Activated CD4-positive, alpha-beta T cell treated with anti-CD3 and anti-CD28 coated beads, Interleukin-2, amount 50 U/mL, for 4 hours (primary cell): ENCODE measurements around the gene RABGAP1.

Experiments
- DNase-seq, 2 experiments: peaks; one replicate each; pipeline ENCODE4 v3.0.0-alpha.2; 2020

The RABGAP1 gene

DNA sequence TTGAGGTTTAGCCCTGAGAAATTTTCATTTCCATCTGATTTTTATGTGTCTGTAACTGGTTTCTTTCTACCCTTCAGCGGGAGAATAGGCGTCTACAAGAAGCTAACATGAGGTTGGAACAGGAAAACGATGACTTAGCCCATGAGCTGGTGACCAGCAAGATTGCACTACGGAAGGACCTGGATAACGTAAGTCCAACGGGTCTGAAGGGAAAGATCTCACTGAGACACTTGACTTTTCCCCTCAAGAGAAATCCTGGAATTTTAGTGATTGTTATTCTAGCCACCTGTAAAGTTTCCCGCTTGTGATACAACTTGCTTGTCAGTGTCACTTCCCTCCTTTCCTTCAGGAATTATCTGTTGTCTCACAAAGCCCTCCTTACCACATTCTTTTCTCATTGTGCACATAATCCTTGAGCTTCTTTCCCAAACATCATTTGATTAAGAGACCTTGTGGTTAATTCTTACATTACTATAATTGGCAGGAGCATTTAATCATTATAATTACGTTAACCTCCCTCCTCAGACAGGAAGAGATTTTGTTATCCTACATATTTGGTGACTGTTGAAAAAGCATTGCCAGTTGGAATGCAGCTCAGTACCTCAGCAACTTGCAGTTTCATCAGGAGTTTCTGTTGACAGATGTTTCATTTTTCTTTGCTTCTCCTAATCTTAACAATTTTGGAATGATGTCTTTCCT, 149.5 kb downstream of the RABGAP1 start:
- no peak for DNase-seq

DNA sequence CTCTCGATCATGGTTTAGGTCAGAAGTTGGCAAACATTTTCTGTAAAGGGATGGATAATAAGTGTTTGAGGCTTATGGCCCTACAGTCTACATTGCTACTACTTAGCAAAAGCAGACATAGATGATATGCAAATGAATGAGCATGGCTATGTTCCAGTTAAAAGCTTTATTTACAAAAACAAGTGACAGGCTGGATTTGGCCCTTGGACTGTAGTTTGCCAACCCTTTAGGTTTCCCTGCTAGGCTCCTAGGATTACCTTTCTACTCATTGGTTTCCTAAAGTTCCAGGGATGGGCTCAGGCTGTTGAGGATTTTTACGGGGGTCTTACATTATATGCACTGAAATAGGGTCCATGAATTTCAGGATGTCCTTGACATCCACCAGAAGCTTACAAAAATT, 150.1 kb downstream of the RABGAP1 start:
- no peak for DNase-seq

DNA sequence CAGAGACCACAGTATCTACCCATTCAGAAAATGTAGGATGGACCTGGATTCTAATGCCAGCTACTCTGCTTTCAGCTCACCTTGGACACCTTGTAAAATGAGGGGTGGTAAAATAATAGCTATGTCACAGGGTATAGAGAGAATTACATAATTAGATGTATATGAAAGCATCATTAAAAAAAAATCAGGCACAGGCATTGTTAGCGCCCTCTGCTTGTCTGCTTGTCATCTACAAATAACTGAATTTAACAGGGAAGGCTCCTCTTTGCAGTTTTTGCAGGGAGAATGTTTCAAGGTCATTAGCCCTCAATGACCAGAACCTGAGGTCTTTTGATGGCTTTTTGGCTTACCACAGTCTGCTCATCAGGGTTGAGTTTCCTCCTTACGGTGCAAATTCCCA, 150.6 kb downstream of the RABGAP1 start:
- DNase-seq: no peak

DNA sequence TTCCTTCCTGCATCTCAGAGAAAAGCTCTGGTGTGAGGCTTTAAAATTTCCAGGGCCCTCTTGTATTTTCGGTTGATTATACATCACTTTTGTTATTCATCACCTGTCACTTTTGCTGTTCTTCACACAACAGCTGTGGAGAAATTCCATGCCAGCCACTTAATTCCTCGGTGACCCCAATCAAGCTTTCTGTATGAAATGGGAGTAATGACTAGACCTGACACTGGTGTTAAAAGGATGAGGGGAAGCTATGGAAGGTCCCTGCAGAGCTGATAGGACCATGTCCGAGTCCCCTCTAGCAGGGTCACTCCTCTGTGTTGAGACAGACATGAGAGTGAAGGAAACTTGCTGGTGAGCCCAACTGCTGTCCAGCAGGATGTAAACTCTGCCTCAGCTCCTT, 152.3 kb downstream of the RABGAP1 start:
- DNase-seq: no peak

DNA sequence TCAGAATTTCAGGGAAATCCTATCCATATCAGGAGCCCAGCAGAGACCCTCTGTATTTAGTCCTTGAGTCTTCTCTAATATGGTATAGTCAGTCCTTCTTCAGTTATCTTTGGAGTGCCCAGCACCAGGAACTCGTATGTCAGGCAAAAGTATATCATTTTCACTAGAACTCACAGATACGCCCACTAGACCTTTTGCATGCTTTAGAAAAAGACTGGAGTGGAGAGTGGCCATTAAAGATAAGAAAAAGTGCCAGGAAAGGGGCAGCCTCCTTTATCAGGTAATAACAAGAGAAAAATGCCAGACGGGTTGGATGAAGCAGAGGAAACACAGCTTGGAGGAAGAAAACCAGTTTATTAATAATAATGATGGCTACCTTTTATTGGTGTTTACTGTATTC, 156.2 kb downstream of the RABGAP1 start:
- no peak for DNase-seq

- no peak for DNase-seq
Observed at GRCh38 chr9:123097430-123098095, 156.7 kb downstream of the RABGAP1 start.

DNA sequence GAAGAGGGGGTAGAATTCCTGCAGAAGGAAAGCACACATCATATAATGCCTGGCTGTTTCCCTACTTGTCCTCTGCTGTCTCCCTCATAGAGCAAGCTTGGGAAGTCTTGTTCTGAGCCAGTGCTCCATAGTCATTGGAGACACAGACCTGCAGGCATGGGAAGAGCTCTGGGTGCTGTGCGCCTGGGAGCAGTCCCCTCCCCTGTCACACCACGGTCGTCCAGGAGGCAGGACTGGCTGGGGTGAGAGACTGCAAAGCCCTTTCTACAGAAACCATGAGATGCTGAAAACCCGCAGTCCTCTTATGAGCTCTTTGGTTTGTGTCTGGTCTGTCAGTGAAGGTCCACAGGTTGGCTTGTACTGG, 157.3 kb downstream of the RABGAP1 start:
- no peak for DNase-seq

DNA sequence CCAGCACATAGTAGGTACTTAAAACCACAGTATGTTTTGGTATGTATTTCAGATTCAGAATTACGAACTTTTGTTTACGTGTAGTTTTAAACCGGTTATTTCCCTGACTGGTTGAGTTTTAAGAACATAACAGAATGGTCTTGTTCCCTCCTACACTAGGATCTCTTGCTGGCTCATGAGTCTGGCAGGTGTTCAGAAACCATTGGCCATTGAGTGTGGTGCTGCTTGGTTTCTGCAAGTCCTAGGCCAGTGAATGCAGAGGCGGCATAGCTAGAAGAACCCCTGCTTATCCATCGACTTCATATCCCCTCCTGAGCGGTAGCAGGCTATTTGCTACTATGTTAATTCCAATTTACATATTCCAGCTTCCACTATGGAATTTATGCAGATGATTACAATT, 158.2 kb downstream of the RABGAP1 start:
- DNase-seq: no peak

- DNase-seq: no peak
Observed at GRCh38 chr9:123099548-123099947, 158.7 kb downstream of the RABGAP1 start.

DNA sequence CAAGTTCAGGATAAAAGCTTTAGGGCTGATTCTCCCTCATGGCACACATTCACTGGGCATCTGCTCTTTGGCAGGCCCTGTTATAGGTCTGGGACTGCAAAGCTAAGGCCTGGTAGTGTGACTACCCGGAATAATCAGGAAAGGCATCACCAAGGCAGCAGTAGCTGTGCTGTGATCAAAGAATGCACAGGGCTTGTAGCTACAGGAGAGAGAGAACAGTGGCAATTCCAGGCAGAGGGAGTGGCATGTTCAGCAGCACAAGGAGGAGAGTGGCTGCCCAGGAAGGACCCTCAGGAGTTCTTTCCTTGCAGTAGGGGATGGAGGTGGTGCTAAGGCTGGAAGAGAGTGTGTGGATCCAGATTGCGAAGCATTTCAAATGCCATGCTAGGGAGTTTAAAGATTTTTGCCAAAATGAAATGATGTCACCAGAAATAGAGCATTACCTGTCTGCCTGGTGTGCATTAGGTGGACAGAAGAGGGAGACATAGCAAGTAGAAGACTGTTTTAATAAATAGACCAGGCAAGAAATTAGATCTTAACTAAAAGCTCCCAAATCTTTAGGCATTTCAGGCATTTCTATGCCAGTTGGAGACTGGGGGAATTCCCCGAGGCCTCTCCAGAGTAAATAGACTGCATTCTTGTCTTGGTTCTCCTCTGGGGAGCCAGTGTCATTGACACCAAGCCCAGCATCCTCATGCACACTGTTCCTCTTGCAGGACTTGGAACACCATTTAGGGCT, 161.7 kb downstream of the RABGAP1 start:
- no peak for DNase-seq

- DNase-seq: no peak
Observed at GRCh38 chr9:123104807-123105206, 164.0 kb downstream of the RABGAP1 start.

DNA sequence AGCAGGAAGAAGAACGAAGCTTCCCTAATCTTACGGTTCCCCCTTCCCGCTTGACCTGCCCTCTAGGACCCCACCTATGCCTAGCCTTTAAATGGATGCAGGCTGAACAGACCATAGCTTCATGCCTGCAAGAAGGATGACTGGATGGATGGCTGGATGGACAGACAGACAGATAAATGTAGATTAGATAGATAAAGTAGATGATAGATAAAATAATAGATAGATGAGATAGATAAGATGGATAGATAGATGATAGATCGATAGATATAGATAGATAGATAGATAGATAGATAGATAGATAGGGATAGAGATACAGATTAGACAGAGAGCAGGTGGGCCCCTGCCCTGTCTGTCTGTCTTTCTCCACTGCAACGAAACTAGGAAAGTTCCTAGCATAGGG, 164.7 kb downstream of the RABGAP1 start:
- DNase-seq: no peak

DNA sequence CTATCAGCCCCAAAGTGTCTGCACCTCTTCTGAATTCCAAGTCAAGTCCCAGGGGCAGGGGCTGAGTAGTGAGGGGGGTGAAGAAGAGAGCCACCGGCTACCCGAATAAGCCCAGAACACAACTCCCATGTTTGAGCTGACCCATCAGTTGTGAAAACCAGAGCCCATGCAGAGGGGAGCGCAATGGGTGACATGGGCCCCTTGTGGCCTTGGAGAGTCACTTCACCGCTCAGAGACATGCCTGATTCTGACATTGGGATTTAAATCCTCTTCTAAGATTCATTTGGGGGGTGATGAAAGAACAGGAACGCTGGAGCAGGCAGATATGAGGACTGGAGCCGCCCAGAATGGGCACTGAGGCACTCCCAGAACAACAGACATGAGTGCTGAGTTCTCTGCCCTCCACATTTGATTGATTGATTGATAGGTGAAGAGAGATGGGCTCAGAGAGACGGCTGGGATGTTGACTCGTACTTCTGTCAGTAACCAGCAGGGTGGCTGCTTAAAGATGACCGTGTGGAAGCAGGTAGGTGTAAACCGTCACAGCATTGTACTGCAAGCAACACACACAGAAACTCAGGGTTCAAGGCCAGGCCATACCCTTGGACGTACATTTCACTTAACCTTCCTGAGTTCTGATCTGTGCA, 166.9 kb downstream of the RABGAP1 start:
- DNase-seq: no peak

- DNase-seq: no peak
Observed at GRCh38 chr9:123108976-123109375, 168.2 kb downstream of the RABGAP1 start.

GRCh38 chr9:123109540-123110279, 168.9 kb downstream of the RABGAP1 start:
- no peak for DNase-seq

GRCh38 chr9:123111427-123112014, 170.7 kb downstream of the RABGAP1 start:
- no peak for DNase-seq

GRCh38 chr9:123112015-123112975, 171.5 kb downstream of the RABGAP1 start:
- no peak for DNase-seq

GRCh38 chr9:123113185-123113584, 172.4 kb downstream of the RABGAP1 start:
- no peak for DNase-seq

- DNase-seq: no peak
Observed at GRCh38 chr9:123115146-123115913, 174.5 kb downstream of the RABGAP1 start.

GRCh38 chr9:123116036-123116435, 175.2 kb downstream of the RABGAP1 start:
- DNase-seq: no peak
